GM12878 (cell line): ENCODE results near the gene UPF1. TPM values are rescaled to one million over a fixed set of nuclear protein-coding genes. Genes with fewer than 3 reads are reported as not detected.

ENCODE experiments used
- ATAC-seq: fragments of 200-7000 bp; cut with Tn5 transposase; 3 replicates; pipeline ENCODE4 v1.9.1; 2020; ENCODE audit warnings: mild to moderate bottlenecking, moderate library complexity
- BruUV-seq: library from RNA; stranded (reverse); fragments of 400-500 nt; replicated peaks from 2 replicates; lab custom pipeline; 2021; lab: Mats Ljungman, UMichigan
- CTCF ChIA-PET: fragments of 300-600 bp; sonication (Branson Sonifier 250); formaldehyde crosslinking; extraction: SDS; loops from one replicate; lab custom pipeline; 2021; ENCODE audit warnings: inconsistent platforms; lab: Yijun Ruan, JAX
- POLR2A ChIA-PET: fragments of 350-600 bp; formaldehyde crosslinking; extraction: SDS; loops from one replicate; lab custom pipeline; 2021; ENCODE audit warnings: inconsistent platforms; lab: Charles Lee
- RAD21 ChIA-PET: fragments of 300-600 bp; sonication (Branson Sonifier 250); formaldehyde crosslinking; loops from one replicate; lab custom pipeline; 2023; ENCODE audit warnings: antibody characterized with exemption; ENCODE audit not compliant: unreplicated experiment; lab: Charles Lee
- SMC1A ChIA-PET: fragments of 300-600 bp; sonication (Branson Sonifier 250); formaldehyde crosslinking; loops from one replicate; lab custom pipeline; 2023; ENCODE audit not compliant: unreplicated experiment, uncharacterized antibody; lab: Charles Lee
- DNase-seq: peaks from one replicate; pipeline ENCODE4 v3.0.0-alpha.2; 2011; ENCODE audit warnings: low read depth, low spot score
- FAIRE-seq: peaks from 3 replicates; lab custom pipeline; 2011; peaks lifted over from hg19 to GRCh38; lab: Jason Lieb, UNC
- H2AFZ ChIP-seq: 2 replicates; pipeline ENCODE4 v1.6.0; 2011; ENCODE audit warnings: low read depth, low read length, control low read depth; ENCODE audit not compliant: control insufficient read depth
- H3K27ac ChIP-seq: 2 replicates; pipeline ENCODE4 v1.5.1; 2011; ENCODE audit warnings: control low read depth; ENCODE audit not compliant: control insufficient read depth, insufficient read depth
- H3K27me3 ChIP-seq, 2 experiments: replicated peaks in 1 of 2; 2 replicates each; pipeline versions ENCODE4 v1.6.0 to v1.6.1; 2011; ENCODE audit warnings: low read length in 1 of 2; ENCODE audit not compliant: control insufficient read depth in 2 of 2, insufficient read depth in 2 of 2
- H3K36me3 ChIP-seq, 2 experiments: 2 replicates each; pipeline ENCODE4 v1.5.1; 2011; ENCODE audit warnings: low read length in 1 of 2; ENCODE audit not compliant: control insufficient read depth in 2 of 2, insufficient read depth in 2 of 2
- H3K4me1 ChIP-seq: 2 replicates; pipeline ENCODE4 v1.6.1; 2011; ENCODE audit warnings: mild to moderate bottlenecking, low read length, moderate library complexity, mixed read lengths; ENCODE audit not compliant: control insufficient read depth, insufficient read depth
- H3K4me2 ChIP-seq: 2 replicates; pipeline ENCODE4 v1.6.0; 2011; ENCODE audit warnings: control low read depth; ENCODE audit not compliant: control insufficient read depth, insufficient read depth
- H3K4me3 ChIP-seq: fragments of 200-600 bp; sonication (generic); 2 replicates; pipeline ENCODE4 v1.5.1; 2016
- H3K79me2 ChIP-seq: 2 replicates; pipeline ENCODE4 v1.6.0; 2011; ENCODE audit warnings: low read length; ENCODE audit not compliant: control insufficient read depth, insufficient read depth
- H3K9ac ChIP-seq: 2 replicates; pipeline ENCODE4 v1.8.0; 2011; ENCODE audit warnings: low read length, control low read depth, mixed read lengths; ENCODE audit not compliant: control insufficient read depth, insufficient read depth
- H3K9me3 ChIP-seq: replicated peaks from 3 replicates; pipeline ENCODE4 v1.5.1; 2011; ENCODE audit warnings: mild to moderate bottlenecking, low read length; ENCODE audit not compliant: control insufficient read depth, insufficient read depth
- H4K20me1 ChIP-seq: 2 replicates; pipeline ENCODE4 v1.6.0; 2011; ENCODE audit not compliant: control insufficient read depth, insufficient read depth
- ATF7 ChIP-seq: fragments of 450-650 bp; IDR thresholded peaks from 2 replicates; pipeline ENCODE4 v1.6.1; 2016; ENCODE audit warnings: low read depth, mild to moderate bottlenecking
- CBX3 ChIP-seq: fragments of 200-600 bp; sonication (generic); IDR thresholded peaks from 2 replicates; pipeline ENCODE4 v1.6.1; 2016; ENCODE audit warnings: low read depth, borderline replicate concordance
- CHD1 ChIP-seq: IDR thresholded peaks from 2 replicates; pipeline ENCODE4 v1.6.1; 2012; ENCODE audit warnings: low read depth, low read length, improper control_type of control experiment
- CHD2 ChIP-seq: IDR thresholded peaks from 2 replicates; pipeline ENCODE4 v1.6.1; 2011; ENCODE audit warnings: low read depth, low read length, improper control_type of control experiment, borderline replicate concordance
- SREBF2 ChIP-seq: IDR thresholded peaks from 2 replicates; pipeline ENCODE4 v1.6.1; 2012; ENCODE audit warnings: mild to moderate bottlenecking, low read length
- ZNF274 ChIP-seq: IDR thresholded peaks from one replicate; pipeline ENCODE4 v1.8.0; 2011; ENCODE audit not compliant: insufficient read length, insufficient read depth
- WGBS: methylation state at CpG from one replicate; pipeline ENCODE4 v1.1.6; 2016; ENCODE audit warnings: low lambda C conversion rate; ENCODE audit not compliant: insufficient replicate concordance, insufficient coverage; ENCODE audit errors: missing lambda C conversion rate; 5-methylcytosine and 5-hydroxymethylcytosine counted together
- in situ Hi-C: fragments of 300-500 bp; cut with MboI; formaldehyde crosslinking; loops from 9 replicates; pipeline ENCODE4 v1.14.3; 2018; ENCODE audit warnings: mixed read lengths
- intact Hi-C: fragments of 100-400 bp; cut with micrococcal nuclease; formaldehyde crosslinking; loops from one replicate; pipeline ENCODE4 v1.14.2; 2022; ENCODE audit not compliant: unreplicated experiment
- polyA plus RNA-seq, 11 experiments: library from polyadenylated mRNA; depleted of rRNA in 4 of 11; unstranded in 6 of 11; stranded (reverse) in 5 of 11; fragments of >200 nt; fragmentation: Nextera tagmentation in 4 of 11; fragmentation: Illumina TruSeq in 1 of 11; extraction: Ambion mirVana in 4 of 11; extraction: Trizol in 1 of 11; gene quantifications; 1 replicate in 1 of 11; 2 replicates in 10 of 11; pipeline versions ENCODE4 v1.2.1 to v1.2.3, GENCODE V29; 2011 to 2016; ENCODE audit warnings: inconsistent platforms in 2 of 11, missing spikeins in 2 of 11, low read depth in 1 of 11
- total RNA-seq, 4 experiments: library from RNA; depleted of rRNA in 3 of 4; stranded (reverse); fragments of >200 nt in 3 of 4; fragmentation: Illumina TruSeq in 1 of 4; extraction: Trizol in 1 of 4; gene quantifications; 2 replicates each; pipeline versions ENCODE4 v1.2.1 to v1.2.3, GENCODE V29; 2013 to 2021
- TF ChIP-seq, protein P1 (sequence below): fragments of 450-650 bp; conservative IDR thresholded peaks from 2 replicates; pipeline ENCODE4 v1.6.1; 2017; ENCODE audit warnings: mild to moderate bottlenecking, moderate library complexity
- TF ChIP-seq, protein P2 (sequence below): IDR thresholded peaks from 2 replicates; pipeline ENCODE4 v1.6.1; 2011; ENCODE audit warnings: borderline replicate concordance, low read depth, mild to moderate bottlenecking, moderate library complexity, mixed read lengths, low read length; ENCODE audit not compliant: insufficient read depth; ENCODE audit errors: extremely low read length
- TF ChIP-seq, protein P3 (sequence below): fragments of 450-650 bp; IDR thresholded peaks from 2 replicates; pipeline ENCODE4 v1.6.1; 2016; ENCODE audit warnings: mild to moderate bottlenecking, moderate library complexity, borderline replicate concordance
- TF ChIP-seq, protein P4 (sequence below): fragments of 450-650 bp; IDR thresholded peaks from 2 replicates; pipeline ENCODE4 v1.6.1; 2017; ENCODE audit warnings: mild to moderate bottlenecking

Gene UPF1
- total and polyA plus RNA-seq, 10 of the 15 experiments (the other 5 are each of a cell fraction or from before 2014, with no cell fraction given): 0.58 to 80.9 (median 18.7) TPM

DNA sequence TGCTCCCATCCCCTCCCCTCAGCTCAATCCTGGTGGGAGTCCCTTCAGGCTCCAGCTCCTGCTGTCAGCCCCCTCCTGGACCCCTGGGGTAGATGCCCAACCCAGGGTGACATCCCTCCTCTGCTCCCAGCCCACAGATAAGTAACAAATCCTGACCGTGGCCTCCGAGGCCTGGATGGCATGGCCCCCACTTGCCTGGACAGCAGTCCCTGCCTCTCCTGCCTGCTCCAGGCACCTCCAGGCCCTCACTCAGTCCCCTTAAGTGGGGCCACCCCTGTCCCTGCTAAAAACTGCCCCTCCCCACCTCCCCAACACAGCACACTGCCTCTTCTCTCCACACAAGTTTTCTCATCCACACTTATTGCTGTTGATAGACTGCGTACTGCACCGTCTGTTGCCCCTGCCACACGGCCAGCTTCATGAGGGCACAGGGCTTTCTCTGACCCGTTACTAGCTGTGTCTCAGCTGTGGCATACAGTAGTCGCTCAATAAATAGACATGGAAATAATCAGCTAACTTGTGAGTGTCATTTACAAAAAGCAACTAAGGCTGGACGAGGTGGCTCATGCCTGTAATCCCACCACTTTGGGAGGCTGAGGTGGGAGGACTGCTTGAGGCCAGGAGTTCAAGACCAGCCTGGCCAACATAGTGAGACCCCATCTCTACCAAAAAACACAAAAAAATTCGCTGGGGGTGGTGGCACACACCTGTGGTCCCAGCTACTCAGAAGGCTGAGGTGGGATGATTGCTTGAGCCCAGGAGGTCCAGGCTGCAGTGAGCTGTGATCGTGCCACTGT, 58.4 kb downstream of the UPF1 start (continued):
- TF ChIP-seq CHD2: no peak
- TF ChIP-seq ZNF274: no peak
- no peak for TF ChIP-seq CHD1
- TF ChIP-seq ATF7: no peak
- TF ChIP-seq, protein P1, sequence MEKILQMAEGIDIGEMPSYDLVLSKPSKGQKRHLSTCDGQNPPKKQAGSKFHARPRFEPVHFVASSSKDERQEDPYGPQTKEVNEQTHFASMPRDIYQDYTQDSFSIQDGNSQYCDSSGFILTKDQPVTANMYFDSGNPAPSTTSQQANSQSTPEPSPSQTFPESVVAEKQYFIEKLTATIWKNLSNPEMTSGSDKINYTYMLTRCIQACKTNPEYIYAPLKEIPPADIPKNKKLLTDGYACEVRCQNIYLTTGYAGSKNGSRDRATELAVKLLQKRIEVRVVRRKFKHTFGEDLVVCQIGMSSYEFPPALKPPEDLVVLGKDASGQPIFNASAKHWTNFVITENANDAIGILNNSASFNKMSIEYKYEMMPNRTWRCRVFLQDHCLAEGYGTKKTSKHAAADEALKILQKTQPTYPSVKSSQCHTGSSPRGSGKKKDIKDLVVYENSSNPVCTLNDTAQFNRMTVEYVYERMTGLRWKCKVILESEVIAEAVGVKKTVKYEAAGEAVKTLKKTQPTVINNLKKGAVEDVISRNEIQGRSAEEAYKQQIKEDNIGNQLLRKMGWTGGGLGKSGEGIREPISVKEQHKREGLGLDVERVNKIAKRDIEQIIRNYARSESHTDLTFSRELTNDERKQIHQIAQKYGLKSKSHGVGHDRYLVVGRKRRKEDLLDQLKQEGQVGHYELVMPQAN: no peak
- TF ChIP-seq, protein P2, sequence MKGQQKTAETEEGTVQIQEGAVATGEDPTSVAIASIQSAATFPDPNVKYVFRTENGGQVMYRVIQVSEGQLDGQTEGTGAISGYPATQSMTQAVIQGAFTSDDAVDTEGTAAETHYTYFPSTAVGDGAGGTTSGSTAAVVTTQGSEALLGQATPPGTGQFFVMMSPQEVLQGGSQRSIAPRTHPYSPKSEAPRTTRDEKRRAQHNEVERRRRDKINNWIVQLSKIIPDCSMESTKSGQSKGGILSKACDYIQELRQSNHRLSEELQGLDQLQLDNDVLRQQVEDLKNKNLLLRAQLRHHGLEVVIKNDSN: no peak

DNA sequence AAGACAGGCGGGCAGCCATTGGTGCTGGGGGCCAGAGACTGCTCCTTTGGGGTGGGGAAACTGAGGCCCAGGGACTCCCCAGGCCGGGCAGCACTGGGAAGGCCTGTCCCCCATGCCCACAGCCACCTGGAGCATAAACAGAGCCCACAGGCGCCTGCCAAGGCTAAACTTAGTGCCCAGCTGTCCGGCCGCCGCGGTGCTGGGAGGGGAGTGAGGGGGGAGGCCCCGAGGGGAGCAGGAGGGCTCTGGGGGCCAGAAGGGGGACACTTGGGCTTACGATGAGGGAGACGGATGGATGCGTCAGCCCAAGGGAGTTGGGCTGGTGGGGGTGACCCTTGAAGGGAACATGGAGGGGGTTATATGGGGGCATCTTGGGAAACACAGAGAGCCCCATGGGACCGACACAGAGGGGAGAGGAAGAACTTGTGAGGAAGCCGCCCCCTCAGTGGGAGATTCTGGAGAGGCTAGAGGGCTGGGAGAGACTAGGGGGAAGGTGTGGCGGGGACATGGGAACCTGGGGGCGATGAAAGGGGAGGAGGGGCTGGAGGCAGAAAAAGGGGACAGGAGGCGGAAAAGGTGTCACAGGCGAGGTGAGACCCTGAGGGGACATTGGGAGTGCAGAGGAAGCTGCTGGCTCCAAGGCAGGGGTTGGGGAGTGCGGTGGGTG, 62.0 kb downstream of the UPF1 start:
- H3K4me1 ChIP-seq: no peaks in the 10 kb centered on the region
- H3K4me3 ChIP-seq: no peak overlapping the region
- no TSS peak for BruUV-seq
- intact Hi-C loops (no loop called here), in situ Hi-C loops (no loop called here)
- FAIRE-seq: no peak
- no peak overlapping the region for H2AFZ ChIP-seq
- POLR2A ChIA-PET: no interaction called here
- no peak overlapping the region for H3K27ac ChIP-seq
- no peaks in the 10 kb centered on the region for H3K36me3 ChIP-seq
- CTCF ChIA-PET: no interaction called here
- RAD21 ChIA-PET: no interaction called here
- ATAC-seq: no peak
- no peaks in the 10 kb centered on the region for H3K9me3 ChIP-seq
- WGBS: 24% methylated on average over 8 of the region's 18 CpGs
- H4K20me1 ChIP-seq: no peaks in the 10 kb centered on the region
- no peak overlapping the region for H3K9ac ChIP-seq
- H3K79me2 ChIP-seq: no peaks in the 10 kb centered on the region
- H3K4me2 ChIP-seq: no peak overlapping the region
- DNase-seq: no peak
- H3K27me3 ChIP-seq: peaks cover 4% of the 10 kb centered on the region in 2 experiments; a peak in 3 of 4 replicates
- SMC1A ChIA-PET: interaction anchor here (0.6 kb wide), 1 partner anchor 127 kb away, joined by 3 read pairs; no protein-coding TSS in a partner anchor
- TF ChIP-seq, protein P3, sequence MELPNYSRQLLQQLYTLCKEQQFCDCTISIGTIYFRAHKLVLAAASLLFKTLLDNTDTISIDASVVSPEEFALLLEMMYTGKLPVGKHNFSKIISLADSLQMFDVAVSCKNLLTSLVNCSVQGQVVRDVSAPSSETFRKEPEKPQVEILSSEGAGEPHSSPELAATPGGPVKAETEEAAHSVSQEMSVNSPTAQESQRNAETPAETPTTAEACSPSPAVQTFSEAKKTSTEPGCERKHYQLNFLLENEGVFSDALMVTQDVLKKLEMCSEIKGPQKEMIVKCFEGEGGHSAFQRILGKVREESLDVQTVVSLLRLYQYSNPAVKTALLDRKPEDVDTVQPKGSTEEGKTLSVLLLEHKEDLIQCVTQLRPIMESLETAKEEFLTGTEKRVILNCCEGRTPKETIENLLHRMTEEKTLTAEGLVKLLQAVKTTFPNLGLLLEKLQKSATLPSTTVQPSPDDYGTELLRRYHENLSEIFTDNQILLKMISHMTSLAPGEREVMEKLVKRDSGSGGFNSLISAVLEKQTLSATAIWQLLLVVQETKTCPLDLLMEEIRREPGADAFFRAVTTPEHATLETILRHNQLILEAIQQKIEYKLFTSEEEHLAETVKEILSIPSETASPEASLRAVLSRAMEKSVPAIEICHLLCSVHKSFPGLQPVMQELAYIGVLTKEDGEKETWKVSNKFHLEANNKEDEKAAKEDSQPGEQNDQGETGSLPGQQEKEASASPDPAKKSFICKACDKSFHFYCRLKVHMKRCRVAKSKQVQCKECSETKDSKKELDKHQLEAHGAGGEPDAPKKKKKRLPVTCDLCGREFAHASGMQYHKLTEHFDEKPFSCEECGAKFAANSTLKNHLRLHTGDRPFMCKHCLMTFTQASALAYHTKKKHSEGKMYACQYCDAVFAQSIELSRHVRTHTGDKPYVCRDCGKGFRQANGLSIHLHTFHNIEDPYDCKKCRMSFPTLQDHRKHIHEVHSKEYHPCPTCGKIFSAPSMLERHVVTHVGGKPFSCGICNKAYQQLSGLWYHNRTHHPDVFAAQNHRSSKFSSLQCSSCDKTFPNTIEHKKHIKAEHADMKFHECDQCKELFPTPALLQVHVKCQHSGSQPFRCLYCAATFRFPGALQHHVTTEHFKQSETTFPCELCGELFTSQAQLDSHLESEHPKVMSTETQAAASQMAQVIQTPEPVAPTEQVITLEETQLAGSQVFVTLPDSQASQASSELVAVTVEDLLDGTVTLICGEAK: no peak
- TF ChIP-seq CBX3 (no peak), SREBF2 (no peak)
- TF ChIP-seq, protein P4, sequence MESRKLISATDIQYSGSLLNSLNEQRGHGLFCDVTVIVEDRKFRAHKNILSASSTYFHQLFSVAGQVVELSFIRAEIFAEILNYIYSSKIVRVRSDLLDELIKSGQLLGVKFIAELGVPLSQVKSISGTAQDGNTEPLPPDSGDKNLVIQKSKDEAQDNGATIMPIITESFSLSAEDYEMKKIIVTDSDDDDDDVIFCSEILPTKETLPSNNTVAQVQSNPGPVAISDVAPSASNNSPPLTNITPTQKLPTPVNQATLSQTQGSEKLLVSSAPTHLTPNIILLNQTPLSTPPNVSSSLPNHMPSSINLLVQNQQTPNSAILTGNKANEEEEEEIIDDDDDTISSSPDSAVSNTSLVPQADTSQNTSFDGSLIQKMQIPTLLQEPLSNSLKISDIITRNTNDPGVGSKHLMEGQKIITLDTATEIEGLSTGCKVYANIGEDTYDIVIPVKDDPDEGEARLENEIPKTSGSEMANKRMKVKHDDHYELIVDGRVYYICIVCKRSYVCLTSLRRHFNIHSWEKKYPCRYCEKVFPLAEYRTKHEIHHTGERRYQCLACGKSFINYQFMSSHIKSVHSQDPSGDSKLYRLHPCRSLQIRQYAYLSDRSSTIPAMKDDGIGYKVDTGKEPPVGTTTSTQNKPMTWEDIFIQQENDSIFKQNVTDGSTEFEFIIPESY: no peak
